ENCODE measurements around the gene TASL. TPM values are rescaled to one million over a fixed set of nuclear protein-coding genes. Genes with fewer than 3 reads are reported as not detected.
A peak's percentile ranks its signal among the peaks of the same experiment; 100 is the strongest.
"Not testable (repeated sequence)": the region's sequence is repeated elsewhere in the genome, so short reads cannot be mapped to it uniquely, and the experiment has no call there.

TASL gene
- total RNA-seq, 1 donor from 2014 or later = not detected

GRCh38 chrX:30572678-30573077, 4.9 kb downstream of the TASL start:
- H3K9ac ChIP-seq = no peak overlapping the region
- Mint-ChIP-seq H3K9me3 (no peaks in the 10 kb centered on the region), H3K4me1 (no peaks in the 10 kb centered on the region), H3K36me3 (no peaks in the 10 kb centered on the region), H3K27ac (no peak overlapping the region), H3K4me3 (no peak overlapping the region), H3K27me3 (ENCODE audit: insufficient read depth, low read depth) (no peaks in the 10 kb centered on the region)
- H3K4me1 ChIP-seq = no peaks in the 10 kb centered on the region
- DNase-seq (ENCODE audit: low spot score) = no peak
- no peaks in the 10 kb centered on the region for H3F3A ChIP-seq (ENCODE audit: low read depth)
- H3K9me3 ChIP-seq (ENCODE audit: low read depth) = no peaks in the 10 kb centered on the region
- H3K27ac ChIP-seq = no peak overlapping the region
- H3K27me3 ChIP-seq = no peaks in the 10 kb centered on the region
- no peaks in the 10 kb centered on the region for H3K36me3 ChIP-seq
- H3K4me2 ChIP-seq = no peak overlapping the region
- no peak overlapping the region for H3K4me3 ChIP-seq
- no peak overlapping the region for H2AFZ ChIP-seq (replicated peaks)
- no peak for TF ChIP-seq EZH2 (IDR thresholded peaks at IDR 0.05)
- TF ChIP-seq EZH2phosphoT487 (IDR thresholded peaks at IDR 0.05) = no peak
- no peaks in the 10 kb centered on the region for H3K79me2 ChIP-seq (ENCODE audit: low read depth)
- H4K20me1 ChIP-seq (ENCODE audit: low read depth) = no peaks in the 10 kb centered on the region

DNA sequence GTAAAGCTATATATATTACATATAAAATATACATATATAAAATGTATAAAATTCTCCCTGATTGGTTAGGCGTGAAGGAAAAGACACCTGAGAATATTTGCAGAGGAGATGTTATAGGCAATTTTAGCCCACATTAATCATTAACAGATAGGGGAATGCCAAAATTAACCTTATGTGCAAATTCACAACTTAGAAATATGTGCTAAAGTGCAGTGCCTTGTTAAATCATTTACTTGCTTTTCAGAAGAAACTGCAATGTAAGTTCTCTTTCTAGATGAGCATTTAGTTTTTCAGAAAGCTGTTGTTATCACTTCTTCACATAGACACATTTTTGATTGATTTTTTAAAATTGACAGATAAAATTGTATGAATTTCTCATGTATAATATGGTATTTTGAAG, 5.6 kb downstream of the TASL start:
- Mint-ChIP-seq H3K27me3 (ENCODE audit: insufficient read depth, low read depth) (no peaks in the 10 kb centered on the region), H3K4me3 (no peak overlapping the region), H3K27ac (no peak overlapping the region), H3K36me3 (no peaks in the 10 kb centered on the region), H3K9me3 (no peaks in the 10 kb centered on the region), H3K4me1 (no peaks in the 10 kb centered on the region)
- no peaks in the 10 kb centered on the region for H3K4me1 ChIP-seq
- no peaks in the 10 kb centered on the region for H3F3A ChIP-seq (ENCODE audit: low read depth)
- H3K9me3 ChIP-seq (ENCODE audit: low read depth) = no peaks in the 10 kb centered on the region
- no peak overlapping the region for H3K9ac ChIP-seq
- no peak overlapping the region for H3K4me3 ChIP-seq
- H3K79me2 ChIP-seq (ENCODE audit: low read depth) = no peaks in the 10 kb centered on the region
- TF ChIP-seq EZH2phosphoT487 (IDR thresholded peaks at IDR 0.05) = no peak
- TF ChIP-seq, protein P1, sequence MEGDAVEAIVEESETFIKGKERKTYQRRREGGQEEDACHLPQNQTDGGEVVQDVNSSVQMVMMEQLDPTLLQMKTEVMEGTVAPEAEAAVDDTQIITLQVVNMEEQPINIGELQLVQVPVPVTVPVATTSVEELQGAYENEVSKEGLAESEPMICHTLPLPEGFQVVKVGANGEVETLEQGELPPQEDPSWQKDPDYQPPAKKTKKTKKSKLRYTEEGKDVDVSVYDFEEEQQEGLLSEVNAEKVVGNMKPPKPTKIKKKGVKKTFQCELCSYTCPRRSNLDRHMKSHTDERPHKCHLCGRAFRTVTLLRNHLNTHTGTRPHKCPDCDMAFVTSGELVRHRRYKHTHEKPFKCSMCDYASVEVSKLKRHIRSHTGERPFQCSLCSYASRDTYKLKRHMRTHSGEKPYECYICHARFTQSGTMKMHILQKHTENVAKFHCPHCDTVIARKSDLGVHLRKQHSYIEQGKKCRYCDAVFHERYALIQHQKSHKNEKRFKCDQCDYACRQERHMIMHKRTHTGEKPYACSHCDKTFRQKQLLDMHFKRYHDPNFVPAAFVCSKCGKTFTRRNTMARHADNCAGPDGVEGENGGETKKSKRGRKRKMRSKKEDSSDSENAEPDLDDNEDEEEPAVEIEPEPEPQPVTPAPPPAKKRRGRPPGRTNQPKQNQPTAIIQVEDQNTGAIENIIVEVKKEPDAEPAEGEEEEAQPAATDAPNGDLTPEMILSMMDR (IDR thresholded peaks at IDR 0.05) = no peak
- TF ChIP-seq EZH2 (IDR thresholded peaks at IDR 0.05) = no peak
- H3K36me3 ChIP-seq = no peaks in the 10 kb centered on the region
- H3K4me2 ChIP-seq = no peak overlapping the region
- H3K27me3 ChIP-seq = no peaks in the 10 kb centered on the region
- no peak for DNase-seq (ENCODE audit: low spot score)
- no peak overlapping the region for H2AFZ ChIP-seq (replicated peaks)
- H3K27ac ChIP-seq = no peak overlapping the region
- H4K20me1 ChIP-seq (ENCODE audit: low read depth) = no peaks in the 10 kb centered on the region

DNA sequence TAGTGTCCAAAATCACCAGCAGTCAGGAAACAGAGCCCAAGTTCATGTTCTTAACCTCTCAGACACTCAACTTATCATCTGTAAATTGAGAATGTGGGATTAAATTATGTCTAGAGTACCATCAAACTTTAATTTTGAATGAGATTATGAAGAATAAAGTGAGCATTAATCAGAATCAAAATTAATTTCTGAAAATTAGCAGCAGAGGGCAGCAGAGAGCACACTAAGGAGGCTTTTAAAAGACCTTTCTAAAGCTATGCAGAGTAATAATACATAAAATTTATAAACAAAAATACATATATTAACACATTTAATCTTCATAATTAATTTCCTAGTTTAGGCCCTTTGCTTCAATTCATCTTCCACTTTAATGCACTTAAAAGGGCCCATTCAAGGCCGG, 7.1 kb downstream of the TASL start:
- H3K79me2 ChIP-seq (ENCODE audit: low read depth) = no peaks in the 10 kb centered on the region
- no peaks in the 10 kb centered on the region for H3F3A ChIP-seq (ENCODE audit: low read depth)
- H3K9me3 ChIP-seq (ENCODE audit: low read depth) = no peaks in the 10 kb centered on the region
- no peaks in the 10 kb centered on the region for H3K27me3 Mint-ChIP-seq (ENCODE audit: insufficient read depth, low read depth)
- TF ChIP-seq, protein P1 (IDR thresholded peaks at IDR 0.05) = peak; percentile 55
- TF ChIP-seq EZH2phosphoT487 (IDR thresholded peaks at IDR 0.05) = no peak
- no peak overlapping the region for H3K27ac ChIP-seq
- H3K9me3 Mint-ChIP-seq = no peaks in the 10 kb centered on the region
- DNase-seq (ENCODE audit: low spot score) = no peak
- no peak overlapping the region for H3K4me3 Mint-ChIP-seq
- no peaks in the 10 kb centered on the region for H3K4me1 Mint-ChIP-seq
- H2AFZ ChIP-seq (replicated peaks) = no peak overlapping the region
- H3K4me2 ChIP-seq = no peak overlapping the region
- H3K4me3 ChIP-seq = no peak overlapping the region
- H3K9ac ChIP-seq = no peak overlapping the region
- no peaks in the 10 kb centered on the region for H3K36me3 Mint-ChIP-seq
- no peak overlapping the region for H3K27ac Mint-ChIP-seq
- H3K27me3 ChIP-seq = no peaks in the 10 kb centered on the region
- H3K4me1 ChIP-seq = no peaks in the 10 kb centered on the region
- H3K36me3 ChIP-seq = no peaks in the 10 kb centered on the region
- no peaks in the 10 kb centered on the region for H4K20me1 ChIP-seq (ENCODE audit: low read depth)

GRCh38 chrX:30568136-30568535, 9.4 kb downstream of the TASL start:
- H3K4me3 ChIP-seq = no peak overlapping the region
- H3K27me3 ChIP-seq = no peaks in the 10 kb centered on the region
- no peak overlapping the region for H3K4me2 ChIP-seq
- H3K79me2 ChIP-seq (ENCODE audit: low read depth) = no peaks in the 10 kb centered on the region
- no peaks in the 10 kb centered on the region for H3K9me3 Mint-ChIP-seq
- no peaks in the 10 kb centered on the region for H3K9me3 ChIP-seq (ENCODE audit: low read depth)
- no peaks in the 10 kb centered on the region for H3K4me1 Mint-ChIP-seq
- no peak overlapping the region for H3K9ac ChIP-seq
- no peaks in the 10 kb centered on the region for H3K36me3 ChIP-seq
- no peak for DNase-seq (ENCODE audit: low spot score)
- no peaks in the 10 kb centered on the region for H3K4me1 ChIP-seq
- no peak overlapping the region for H3K27ac ChIP-seq
- H4K20me1 ChIP-seq (ENCODE audit: low read depth) = no peaks in the 10 kb centered on the region
- no peaks in the 10 kb centered on the region for H3K27me3 Mint-ChIP-seq (ENCODE audit: insufficient read depth, low read depth)
- H2AFZ ChIP-seq (replicated peaks) = no peak overlapping the region
- no peaks in the 10 kb centered on the region for H3K36me3 Mint-ChIP-seq
- H3K4me3 Mint-ChIP-seq = no peak overlapping the region
- no peak overlapping the region for H3K27ac Mint-ChIP-seq
- no peak for TF ChIP-seq EZH2phosphoT487 (IDR thresholded peaks at IDR 0.05)
- TF ChIP-seq EZH2 (IDR thresholded peaks at IDR 0.05) = no peak
- TF ChIP-seq, protein P1 (IDR thresholded peaks at IDR 0.05) = no peak
- H3F3A ChIP-seq (ENCODE audit: low read depth) = no peaks in the 10 kb centered on the region

- H3K9me3 Mint-ChIP-seq; H4K20me1 ChIP-seq (ENCODE audit: low read depth); H3K4me2 ChIP-seq; H3K4me1 ChIP-seq; H3F3A ChIP-seq (ENCODE audit: low read depth); H3K4me3 Mint-ChIP-seq; H3K4me3 ChIP-seq; H3K27ac Mint-ChIP-seq; H3K9ac ChIP-seq; H3K27me3 Mint-ChIP-seq (ENCODE audit: insufficient read depth, low read depth); H3K9me3 ChIP-seq (ENCODE audit: low read depth); H3K27ac ChIP-seq; H3K4me1 Mint-ChIP-seq; H3K27me3 ChIP-seq; H2AFZ ChIP-seq (replicated peaks); H3K79me2 ChIP-seq (ENCODE audit: low read depth); H3K36me3 Mint-ChIP-seq; H3K36me3 ChIP-seq; DNase-seq (ENCODE audit: low spot score): not testable (repeated sequence)
These were observed 14.5 kb downstream of the TASL start for GRCh38 chrX:30563070-30563469.
